ENCODE data around the gene HDAC4. TPM values are rescaled to one million over a fixed set of nuclear protein-coding genes. Genes with fewer than 3 reads are reported as not detected.

Gene HDAC4
- total and polyA plus RNA-seq, 10 of the 15 experiments (the other 5 are each of a cell fraction or from before 2014, with no cell fraction given) = 0.22 to 15.7 (median 4.8) TPM

DNA sequence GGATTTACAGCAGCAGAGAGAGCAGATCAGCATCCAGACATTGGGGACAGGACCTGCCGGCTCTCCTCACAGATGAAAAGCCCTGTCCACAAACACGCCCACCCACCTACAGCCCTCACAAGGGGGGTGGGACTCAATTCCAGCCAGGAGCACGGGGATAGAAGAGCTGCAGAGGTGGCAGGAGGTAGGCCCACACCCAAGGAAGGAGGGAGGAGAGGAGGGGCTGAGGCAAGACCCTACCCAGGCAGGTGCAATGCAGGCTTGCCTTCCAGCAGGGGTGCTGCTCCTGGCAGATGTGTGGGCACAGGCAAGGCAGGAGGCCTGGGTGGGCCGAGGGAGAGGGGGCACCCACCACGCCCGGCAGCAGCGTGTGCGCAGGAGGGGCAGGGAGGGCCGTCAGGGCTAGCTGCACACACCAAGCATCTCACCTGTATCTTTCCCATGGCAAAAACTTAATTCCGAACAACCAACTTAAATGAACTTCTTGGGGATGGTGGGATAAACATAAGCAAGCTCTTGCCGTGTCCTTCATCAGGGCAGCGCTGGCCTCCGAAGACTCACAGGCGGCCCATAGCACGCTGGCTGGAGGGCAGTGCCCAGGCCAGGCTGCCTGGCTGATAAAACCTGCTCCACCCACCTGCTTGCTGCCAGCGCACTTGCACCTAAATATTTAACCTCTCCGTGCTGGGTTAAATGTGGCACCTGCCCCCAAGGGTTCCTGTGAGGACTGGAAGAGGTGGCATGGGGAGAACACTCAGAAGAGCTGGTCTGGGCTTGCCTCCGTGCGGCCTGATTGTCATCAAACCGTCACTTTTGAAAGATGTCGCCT, 219.5 kb downstream of the HDAC4 start:
- intact Hi-C loops (cut with micrococcal nuclease; ENCODE audit: unreplicated experiment) = no loop called here
- SMC1A ChIA-PET (ENCODE audit: uncharacterized antibody, unreplicated experiment) = no interaction called here

DNA sequence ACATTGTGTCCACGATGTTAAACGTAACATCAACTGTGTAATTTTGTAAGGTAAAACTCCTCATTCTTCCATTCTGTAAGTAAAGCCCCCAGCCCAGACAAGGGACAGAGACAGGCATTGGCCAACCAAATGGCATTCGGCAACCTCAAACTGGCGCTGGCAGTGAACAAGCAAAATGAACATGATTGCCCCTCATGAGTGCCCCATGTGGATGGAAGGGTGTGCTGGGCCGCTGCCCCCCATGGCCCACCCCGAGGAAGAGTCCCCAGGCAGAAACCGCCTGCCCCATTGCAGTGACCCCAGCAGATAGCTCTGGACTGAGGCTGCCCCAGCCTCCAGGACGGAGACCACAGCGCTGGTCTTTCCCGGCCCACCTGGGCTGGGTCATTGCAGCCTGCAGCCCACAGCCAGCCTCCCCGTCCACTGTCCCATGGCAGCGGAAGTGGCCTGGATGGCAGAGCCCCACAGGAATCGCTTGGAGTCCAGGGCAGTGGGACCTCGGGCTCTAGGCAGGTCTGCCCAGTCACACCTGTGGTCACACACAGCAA, 220.2 kb downstream of the HDAC4 start:
- BruUV-seq (replicated peaks) = no TSS peak
- Histone ChIP-seq H3K9ac (ENCODE audit: control insufficient read depth, insufficient read depth, low read length) (no peak overlapping the region), H2AFZ (ENCODE audit: control insufficient read depth, low read depth, low read length) (no peak overlapping the region), H3K4me2 (ENCODE audit: control insufficient read depth, insufficient read depth) (no peak overlapping the region), H3K4me1 (ENCODE audit: control insufficient read depth, insufficient read depth, low read length) (no peaks in the 10 kb centered on the region), H3K4me3 (no peak overlapping the region), H3K79me2 (ENCODE audit: control insufficient read depth, insufficient read depth, low read length) (no peaks in the 10 kb centered on the region), H3K9me3 (replicated peaks; ENCODE audit: control insufficient read depth, insufficient read depth, low read length) (no peaks in the 10 kb centered on the region; the same call in 2 of the 3 replicates), H3K36me3 (ENCODE audit: control insufficient read depth in 2 of 2, insufficient read depth in 2 of 2, low read length in 1 of 2) (peaks cover 0 to 2% of the 10 kb centered on the region in 2 experiments; a peak in 2 of 4 replicates), H3K27ac (ENCODE audit: control insufficient read depth, insufficient read depth) (no peak overlapping the region), H4K20me1 (ENCODE audit: control insufficient read depth, insufficient read depth) (no peaks in the 10 kb centered on the region), H3K27me3 (replicated peaks in 1 of 2; ENCODE audit: control insufficient read depth in 2 of 2, insufficient read depth in 2 of 2, low read length in 1 of 2) (no peaks in the 10 kb centered on the region)
- in situ Hi-C loops (cut with MboI) (no loop called here), intact Hi-C loops (cut with micrococcal nuclease; ENCODE audit: unreplicated experiment) (no loop called here)
- no peak for ATAC-seq
- no peak for FAIRE-seq
- POLR2A ChIA-PET = no interaction called here
- DNase-seq (ENCODE audit: low read depth, low spot score) = no peak
- RAD21 ChIA-PET (ENCODE audit: unreplicated experiment) = no interaction called here
- SMC1A ChIA-PET (ENCODE audit: uncharacterized antibody, unreplicated experiment) = no interaction called here
- 71% methylated on average over 13 of the region's 14 CpGs for WGBS (ENCODE audit: insufficient coverage, insufficient replicate concordance, low lambda C conversion rate, missing lambda C conversion rate)
- CTCF ChIA-PET = no interaction called here
- no peak for TF ChIP-seq SREBF1 (IDR thresholded peaks at IDR 0.05; ENCODE audit: low read length)
- no peak for TF ChIP-seq JUNB (IDR thresholded peaks at IDR 0.05)
- no peak for TF ChIP-seq IKZF2 (IDR thresholded peaks at IDR 0.05)
- TF ChIP-seq TCF12 (IDR thresholded peaks at IDR 0.05; ENCODE audit: low read depth, low read length) = no peak
- TF ChIP-seq FOS (IDR thresholded peaks at IDR 0.05; ENCODE audit: borderline replicate concordance, extremely low read depth, insufficient read length) = no peak
- TF ChIP-seq POLR2AphosphoS2 (IDR thresholded peaks at IDR 0.05; ENCODE audit: low read depth, low read length) = no peak
- no peak for TF ChIP-seq EP300 (IDR thresholded peaks at IDR 0.05; ENCODE audit: borderline replicate concordance in 1 of 2, control insufficient read depth in 1 of 2, low read depth in 2 of 2, low read length in 2 of 2)
- TF ChIP-seq POLR2AphosphoS5 (IDR thresholded peaks at IDR 0.05; ENCODE audit: low read length) = no peak
- TF ChIP-seq SIN3A (IDR thresholded peaks at IDR 0.05; ENCODE audit: low read depth, low read length) = no peak
- no peak for TF ChIP-seq POU2F2 (IDR thresholded peaks at IDR 0.05; ENCODE audit: borderline replicate concordance, low read depth, low read length)
- TF ChIP-seq, protein P1, sequence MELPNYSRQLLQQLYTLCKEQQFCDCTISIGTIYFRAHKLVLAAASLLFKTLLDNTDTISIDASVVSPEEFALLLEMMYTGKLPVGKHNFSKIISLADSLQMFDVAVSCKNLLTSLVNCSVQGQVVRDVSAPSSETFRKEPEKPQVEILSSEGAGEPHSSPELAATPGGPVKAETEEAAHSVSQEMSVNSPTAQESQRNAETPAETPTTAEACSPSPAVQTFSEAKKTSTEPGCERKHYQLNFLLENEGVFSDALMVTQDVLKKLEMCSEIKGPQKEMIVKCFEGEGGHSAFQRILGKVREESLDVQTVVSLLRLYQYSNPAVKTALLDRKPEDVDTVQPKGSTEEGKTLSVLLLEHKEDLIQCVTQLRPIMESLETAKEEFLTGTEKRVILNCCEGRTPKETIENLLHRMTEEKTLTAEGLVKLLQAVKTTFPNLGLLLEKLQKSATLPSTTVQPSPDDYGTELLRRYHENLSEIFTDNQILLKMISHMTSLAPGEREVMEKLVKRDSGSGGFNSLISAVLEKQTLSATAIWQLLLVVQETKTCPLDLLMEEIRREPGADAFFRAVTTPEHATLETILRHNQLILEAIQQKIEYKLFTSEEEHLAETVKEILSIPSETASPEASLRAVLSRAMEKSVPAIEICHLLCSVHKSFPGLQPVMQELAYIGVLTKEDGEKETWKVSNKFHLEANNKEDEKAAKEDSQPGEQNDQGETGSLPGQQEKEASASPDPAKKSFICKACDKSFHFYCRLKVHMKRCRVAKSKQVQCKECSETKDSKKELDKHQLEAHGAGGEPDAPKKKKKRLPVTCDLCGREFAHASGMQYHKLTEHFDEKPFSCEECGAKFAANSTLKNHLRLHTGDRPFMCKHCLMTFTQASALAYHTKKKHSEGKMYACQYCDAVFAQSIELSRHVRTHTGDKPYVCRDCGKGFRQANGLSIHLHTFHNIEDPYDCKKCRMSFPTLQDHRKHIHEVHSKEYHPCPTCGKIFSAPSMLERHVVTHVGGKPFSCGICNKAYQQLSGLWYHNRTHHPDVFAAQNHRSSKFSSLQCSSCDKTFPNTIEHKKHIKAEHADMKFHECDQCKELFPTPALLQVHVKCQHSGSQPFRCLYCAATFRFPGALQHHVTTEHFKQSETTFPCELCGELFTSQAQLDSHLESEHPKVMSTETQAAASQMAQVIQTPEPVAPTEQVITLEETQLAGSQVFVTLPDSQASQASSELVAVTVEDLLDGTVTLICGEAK (IDR thresholded peaks at IDR 0.05; ENCODE audit: borderline replicate concordance) = no peak

More for the DNA sequence above, 219.5 kb downstream of the HDAC4 start:
- Histone ChIP-seq H3K27ac (ENCODE audit: control insufficient read depth, insufficient read depth) (no peak overlapping the region), H3K4me2 (ENCODE audit: control insufficient read depth, insufficient read depth) (no peak overlapping the region), H3K36me3 (ENCODE audit: control insufficient read depth in 2 of 2, insufficient read depth in 2 of 2, low read length in 1 of 2) (peaks cover 0 to 2% of the 10 kb centered on the region in 2 experiments; a peak in 2 of 4 replicates), H3K4me1 (ENCODE audit: control insufficient read depth, insufficient read depth, low read length) (no peaks in the 10 kb centered on the region), H3K9ac (ENCODE audit: control insufficient read depth, insufficient read depth, low read length) (no peak overlapping the region), H3K27me3 (replicated peaks in 1 of 2; ENCODE audit: control insufficient read depth in 2 of 2, insufficient read depth in 2 of 2, low read length in 1 of 2) (no peaks in the 10 kb centered on the region), H3K9me3 (replicated peaks; ENCODE audit: control insufficient read depth, insufficient read depth, low read length) (no peaks in the 10 kb centered on the region; the same call in 2 of the 3 replicates), H3K4me3 (no peak overlapping the region), H2AFZ (ENCODE audit: control insufficient read depth, low read depth, low read length) (no peak overlapping the region), H4K20me1 (ENCODE audit: control insufficient read depth, insufficient read depth) (no peaks in the 10 kb centered on the region), H3K79me2 (ENCODE audit: control insufficient read depth, insufficient read depth, low read length) (no peaks in the 10 kb centered on the region)
- no peak for DNase-seq (ENCODE audit: low read depth, low spot score)
- WGBS (ENCODE audit: insufficient coverage, insufficient replicate concordance, low lambda C conversion rate, missing lambda C conversion rate) = 80% methylated on average over 20 of the region's 21 CpGs
- RAD21 ChIA-PET (ENCODE audit: unreplicated experiment) = no interaction called here
- no peak for ATAC-seq
- POLR2A ChIA-PET = no interaction called here
- no peak for TF ChIP-seq NRF1 (conservative IDR thresholded peaks at IDR 0.05; ENCODE audit: low read depth, low read length)
- TF ChIP-seq MEF2B (IDR thresholded peaks at IDR 0.05; ENCODE audit: partially characterized antibody, poor library complexity, severe bottlenecking) = no peak
- no peak for FAIRE-seq
- CTCF ChIA-PET = no interaction called here
- BruUV-seq (replicated peaks) = no TSS peak
- in situ Hi-C loops (cut with MboI) = no loop called here

All from GM12878 (cell line).